ENCODE results near the gene FHOD3. TPM values are rescaled to one million over a fixed set of nuclear protein-coding genes. Genes with fewer than 3 reads are reported as not detected.

The FHOD3 gene
- total RNA-seq, 2 donors from 2014 or later = 2.8 to 3.1 TPM

DNA sequence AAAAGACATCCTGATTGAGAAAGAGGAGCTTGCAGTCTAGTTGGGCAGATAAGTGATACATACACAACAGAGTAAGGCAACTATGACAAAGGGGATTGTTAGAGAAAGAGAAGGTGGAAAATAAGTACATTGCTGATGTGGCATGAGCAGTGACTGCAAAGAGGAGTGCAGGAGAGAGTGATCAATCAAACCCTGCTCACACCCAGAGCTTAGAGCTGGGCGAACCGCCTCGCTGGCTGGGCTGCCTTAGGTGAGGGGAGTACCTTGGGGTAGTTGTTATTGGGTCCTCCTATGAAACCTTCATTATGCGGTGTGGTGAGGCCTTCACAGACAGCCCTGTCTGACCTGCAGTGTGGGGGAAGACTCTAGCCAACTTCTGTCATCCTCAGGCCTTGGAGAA lies 161.7 kb downstream of the FHOD3 start:
- no peak overlapping the region for H3K9ac ChIP-seq (ENCODE audit: extremely low read depth, low read length, poor library complexity, severe bottlenecking)
- WGBS, 2 experiments (ENCODE audit: insufficient coverage in 1 of 2, insufficient read length in 1 of 2) = 83% methylated on average over 1 to 4 of the region's 4 CpGs
- Mint-ChIP-seq H3K9me3 (no peaks in the 10 kb centered on the region), H3K4me1 (peaks cover 29% of the 10 kb centered on the region), H3K36me3 (ENCODE audit: low read depth) (no peaks in the 10 kb centered on the region), H3K27me3 (ENCODE audit: insufficient read depth) (no peaks in the 10 kb centered on the region), H3K4me3 (no peak overlapping the region), H3K27ac (no peak overlapping the region)
- no peaks in the 10 kb centered on the region for H3K27me3 ChIP-seq (ENCODE audit: control insufficient read depth, insufficient read depth, low read length, poor library complexity, severe bottlenecking)
- H3K9me3 ChIP-seq (ENCODE audit: control insufficient read depth, low read length) = no peaks in the 10 kb centered on the region
- peaks cover 24% of the 10 kb centered on the region for H3K4me1 ChIP-seq (ENCODE audit: control insufficient read depth, insufficient read depth, low read length)
- no peak for DNase-seq
- no peaks in the 10 kb centered on the region for H3K36me3 ChIP-seq (ENCODE audit: control insufficient read depth, insufficient read depth, low read length)
- H3K4me3 ChIP-seq (ENCODE audit: low read length) = no peak overlapping the region
- TF ChIP-seq, protein P1, sequence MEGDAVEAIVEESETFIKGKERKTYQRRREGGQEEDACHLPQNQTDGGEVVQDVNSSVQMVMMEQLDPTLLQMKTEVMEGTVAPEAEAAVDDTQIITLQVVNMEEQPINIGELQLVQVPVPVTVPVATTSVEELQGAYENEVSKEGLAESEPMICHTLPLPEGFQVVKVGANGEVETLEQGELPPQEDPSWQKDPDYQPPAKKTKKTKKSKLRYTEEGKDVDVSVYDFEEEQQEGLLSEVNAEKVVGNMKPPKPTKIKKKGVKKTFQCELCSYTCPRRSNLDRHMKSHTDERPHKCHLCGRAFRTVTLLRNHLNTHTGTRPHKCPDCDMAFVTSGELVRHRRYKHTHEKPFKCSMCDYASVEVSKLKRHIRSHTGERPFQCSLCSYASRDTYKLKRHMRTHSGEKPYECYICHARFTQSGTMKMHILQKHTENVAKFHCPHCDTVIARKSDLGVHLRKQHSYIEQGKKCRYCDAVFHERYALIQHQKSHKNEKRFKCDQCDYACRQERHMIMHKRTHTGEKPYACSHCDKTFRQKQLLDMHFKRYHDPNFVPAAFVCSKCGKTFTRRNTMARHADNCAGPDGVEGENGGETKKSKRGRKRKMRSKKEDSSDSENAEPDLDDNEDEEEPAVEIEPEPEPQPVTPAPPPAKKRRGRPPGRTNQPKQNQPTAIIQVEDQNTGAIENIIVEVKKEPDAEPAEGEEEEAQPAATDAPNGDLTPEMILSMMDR (conservative IDR thresholded peaks at IDR 0.05) = no peak
- H3K27ac ChIP-seq (ENCODE audit: low read depth, low read length) = no peak overlapping the region

DNA sequence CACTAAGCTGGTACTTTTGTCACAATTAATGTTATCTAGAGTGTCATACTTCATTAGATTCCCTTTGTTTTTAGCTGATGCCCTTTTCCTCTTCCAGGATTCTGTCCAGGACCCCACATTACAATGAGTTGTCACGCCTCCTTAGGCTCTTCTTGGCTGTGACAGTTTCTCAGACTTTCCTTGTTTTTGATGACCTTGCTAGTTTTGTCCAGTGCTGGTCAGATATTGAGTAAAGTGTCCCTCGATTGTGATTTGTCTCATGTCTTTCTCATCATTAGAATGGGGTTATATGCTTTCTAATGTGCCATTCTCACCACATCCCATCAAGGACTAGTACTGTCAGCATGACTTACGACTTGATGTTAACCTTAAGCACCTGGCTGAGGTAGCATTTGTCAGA lies 162.3 kb downstream of the FHOD3 start:
- H3K9ac ChIP-seq (ENCODE audit: extremely low read depth, low read length, poor library complexity, severe bottlenecking) = no peak overlapping the region
- TF ChIP-seq, protein P1 (conservative IDR thresholded peaks at IDR 0.05) = no peak
- H3K36me3 ChIP-seq (ENCODE audit: control insufficient read depth, insufficient read depth, low read length) = no peaks in the 10 kb centered on the region
- H3K27ac Mint-ChIP-seq = no peak overlapping the region
- H3K27me3 ChIP-seq (ENCODE audit: control insufficient read depth, insufficient read depth, low read length, poor library complexity, severe bottlenecking) = no peaks in the 10 kb centered on the region
- peaks cover 32% of the 10 kb centered on the region for H3K4me1 Mint-ChIP-seq
- DNase-seq = no peak
- H3K27ac ChIP-seq (ENCODE audit: low read depth, low read length) = no peak overlapping the region
- no peak overlapping the region for H3K4me3 ChIP-seq (ENCODE audit: low read length)
- no peak overlapping the region for H3K4me3 Mint-ChIP-seq
- peaks cover 22% of the 10 kb centered on the region for H3K4me1 ChIP-seq (ENCODE audit: control insufficient read depth, insufficient read depth, low read length)
- no peaks in the 10 kb centered on the region for H3K27me3 Mint-ChIP-seq (ENCODE audit: insufficient read depth)
- H3K9me3 ChIP-seq (ENCODE audit: control insufficient read depth, low read length) = no peaks in the 10 kb centered on the region
- no peaks in the 10 kb centered on the region for H3K9me3 Mint-ChIP-seq
- 83 to 91% methylated on average over 2 to 3 of the region's 3 CpGs for WGBS, 2 experiments (ENCODE audit: insufficient coverage in 1 of 2, insufficient read length in 1 of 2)
- H3K36me3 Mint-ChIP-seq (ENCODE audit: low read depth) = no peaks in the 10 kb centered on the region

GRCh38 chr18:36460324-36460850 lies 162.9 kb downstream of the FHOD3 start:
- no peak overlapping the region for H3K27ac Mint-ChIP-seq
- Histone ChIP-seq H3K36me3 (ENCODE audit: control insufficient read depth, insufficient read depth, low read length) (no peaks in the 10 kb centered on the region), H3K4me1 (ENCODE audit: control insufficient read depth, insufficient read depth, low read length) (peaks cover 21% of the 10 kb centered on the region), H3K27ac (ENCODE audit: low read depth, low read length) (no peak overlapping the region), H3K27me3 (ENCODE audit: control insufficient read depth, insufficient read depth, low read length, poor library complexity, severe bottlenecking) (no peaks in the 10 kb centered on the region), H3K9ac (ENCODE audit: extremely low read depth, low read length, poor library complexity, severe bottlenecking) (no peak overlapping the region), H3K4me3 (ENCODE audit: low read length) (no peak overlapping the region), H3K9me3 (ENCODE audit: control insufficient read depth, low read length) (no peaks in the 10 kb centered on the region)
- TF ChIP-seq, protein P1 (conservative IDR thresholded peaks at IDR 0.05) = no peak
- H3K4me3 Mint-ChIP-seq = no peak overlapping the region
- DNase-seq = no peak
- H3K9me3 Mint-ChIP-seq = no peaks in the 10 kb centered on the region
- no peaks in the 10 kb centered on the region for H3K27me3 Mint-ChIP-seq (ENCODE audit: insufficient read depth)
- H3K4me1 Mint-ChIP-seq = peaks cover 31% of the 10 kb centered on the region
- H3K36me3 Mint-ChIP-seq (ENCODE audit: low read depth) = no peaks in the 10 kb centered on the region
- WGBS, 2 experiments (ENCODE audit: insufficient coverage in 1 of 2, insufficient read length in 1 of 2) = 90% methylated on average over 2 of the region's 2 CpGs; no CpG with 5 or more reads in 1 of the 2 experiments
